Measurements from ENCODE around the gene PMAIP1. TPM values are rescaled to one million over a fixed set of nuclear protein-coding genes. Genes with fewer than 3 reads are reported as not detected.

Gene PMAIP1
- total RNA-seq, 1 experiment from 2014 or later: 10.4 TPM

DNA sequence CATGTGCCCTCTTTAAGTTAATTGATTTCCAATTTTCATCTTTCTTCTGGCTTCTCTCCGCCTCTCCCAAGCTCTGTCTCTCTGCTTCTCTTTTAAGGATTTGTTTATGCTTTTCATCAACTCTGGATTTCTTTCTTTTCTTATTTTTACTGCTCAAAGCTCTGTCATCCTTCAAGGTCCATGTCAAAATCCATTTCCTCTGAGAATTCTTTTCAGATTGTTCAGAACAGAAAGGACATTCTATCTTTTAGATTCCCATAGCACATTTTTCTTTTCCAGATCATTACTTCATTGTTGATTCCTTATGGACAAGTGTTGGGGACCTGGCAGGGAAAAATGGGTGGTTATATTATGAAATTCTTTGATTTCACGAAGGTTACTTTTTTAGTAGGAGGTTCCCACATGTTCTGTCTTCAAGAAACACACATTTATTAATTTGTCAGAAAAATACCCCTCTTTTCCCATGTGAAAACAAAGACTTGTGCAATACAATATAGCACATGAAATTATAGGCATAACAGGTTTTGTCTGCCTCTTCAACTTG lies 12.3 kb downstream of the PMAIP1 start:
- no peak for DNase-seq (ENCODE audit: low spot score)

- no peak for DNase-seq (ENCODE audit: low spot score)
These were observed 15.8 kb downstream of the PMAIP1 start for GRCh38 chr18:59915606-59916005.

GRCh38 chr18:59916746-59917145 lies 16.9 kb downstream of the PMAIP1 start:
- DNase-seq (ENCODE audit: low spot score): no peak

GRCh38 chr18:59917422-59917821 lies 17.6 kb downstream of the PMAIP1 start:
- no peak for DNase-seq (ENCODE audit: low spot score)

DNA sequence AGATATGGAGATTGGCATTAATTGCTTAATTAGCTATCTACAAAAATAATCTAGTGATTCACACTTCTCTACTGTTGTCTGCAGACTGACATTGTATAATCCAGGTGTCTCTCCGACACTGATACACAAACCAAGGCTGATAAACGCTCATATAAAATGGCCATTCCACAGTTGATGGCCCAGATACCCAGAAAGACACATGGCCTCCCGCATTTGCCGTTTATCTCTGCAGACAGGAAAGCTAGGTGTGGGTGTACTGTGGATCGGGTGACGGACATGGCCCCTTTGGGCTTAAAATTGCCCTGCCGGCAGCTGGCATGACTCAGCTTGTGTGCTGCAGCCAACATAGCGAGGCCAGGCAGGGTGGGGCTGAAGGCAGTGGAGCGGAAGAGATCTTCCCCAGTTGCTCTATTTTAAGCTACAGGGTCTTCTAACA lies 18.5 kb downstream of the PMAIP1 start:
- DNase-seq (ENCODE audit: low spot score): no peak

DNA sequence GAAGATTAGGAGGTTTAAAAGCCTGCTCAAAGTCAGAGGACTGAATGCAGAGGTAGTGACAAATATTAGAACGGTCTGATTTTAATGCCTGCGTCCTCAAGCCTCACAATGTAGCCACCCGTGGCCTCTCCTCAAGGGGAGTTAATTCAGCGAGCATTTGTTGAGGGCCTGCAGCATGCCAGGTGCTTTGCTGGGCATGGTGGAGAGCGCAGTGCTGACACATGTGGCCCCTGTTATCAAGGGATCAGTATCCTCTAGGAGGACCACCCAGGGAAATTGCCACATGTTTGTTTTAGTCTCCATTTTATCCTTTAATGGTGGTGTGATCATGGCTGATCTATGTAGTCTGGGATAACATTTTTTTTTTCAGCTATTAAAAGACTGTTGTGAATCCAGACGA lies 19.2 kb downstream of the PMAIP1 start:
- DNase-seq (ENCODE audit: low spot score): no peak

- no peak for DNase-seq (ENCODE audit: low spot score)
These were observed 21.6 kb downstream of the PMAIP1 start for GRCh38 chr18:59921384-59921891.

DNA sequence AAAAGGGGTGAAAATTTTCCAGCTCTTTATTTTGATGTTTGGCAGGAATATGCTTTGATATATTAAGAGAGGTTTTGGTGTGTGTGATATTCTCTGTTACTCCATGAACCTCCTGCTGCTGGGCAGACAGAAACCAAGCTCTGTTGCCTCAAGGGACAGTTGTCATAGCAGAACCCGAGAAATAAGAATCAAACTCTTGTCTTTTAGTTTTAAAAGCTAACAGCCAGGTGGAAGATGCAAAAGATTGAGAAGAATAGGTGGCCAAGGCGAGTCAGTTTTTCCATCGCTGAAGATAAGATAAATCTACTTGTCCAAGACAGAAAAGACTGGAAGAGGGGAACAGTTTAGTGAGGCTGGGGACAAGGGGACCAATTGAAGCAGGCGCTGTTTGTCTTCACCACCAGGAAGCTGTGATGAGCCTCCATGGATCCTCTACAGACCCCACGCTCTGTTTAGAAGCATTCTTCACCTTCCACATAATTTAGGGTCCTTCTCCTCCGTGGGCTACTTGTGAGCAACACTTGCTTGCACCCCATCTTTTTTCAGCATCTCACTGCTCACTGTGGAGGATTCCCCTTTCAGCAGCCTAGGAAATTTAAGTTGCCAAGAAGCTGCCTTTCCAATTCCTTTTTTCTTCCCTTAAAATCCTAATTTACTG lies 23.9 kb downstream of the PMAIP1 start:
- no peak for DNase-seq (ENCODE audit: low spot score)

DNA sequence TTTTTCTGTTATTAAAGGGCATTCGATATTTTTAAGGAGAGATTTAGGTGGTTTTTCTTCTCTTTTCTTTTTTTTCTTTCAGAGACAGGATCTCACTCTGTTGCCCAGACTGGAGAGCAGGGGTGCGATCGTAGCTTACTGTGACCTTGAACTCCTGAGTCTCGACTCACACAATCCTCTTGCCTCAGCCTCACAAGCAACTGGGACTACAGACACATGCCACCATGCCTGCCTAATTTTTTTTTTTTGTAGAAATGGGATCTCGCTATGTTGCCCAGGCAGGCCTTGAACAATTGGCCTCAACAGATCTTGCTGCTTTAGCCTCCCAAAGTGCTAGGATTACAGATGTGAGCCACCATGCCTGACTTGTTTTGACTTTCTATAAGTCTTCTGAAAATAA lies 26.3 kb downstream of the PMAIP1 start:
- DNase-seq (ENCODE audit: low spot score): no peak

DNA sequence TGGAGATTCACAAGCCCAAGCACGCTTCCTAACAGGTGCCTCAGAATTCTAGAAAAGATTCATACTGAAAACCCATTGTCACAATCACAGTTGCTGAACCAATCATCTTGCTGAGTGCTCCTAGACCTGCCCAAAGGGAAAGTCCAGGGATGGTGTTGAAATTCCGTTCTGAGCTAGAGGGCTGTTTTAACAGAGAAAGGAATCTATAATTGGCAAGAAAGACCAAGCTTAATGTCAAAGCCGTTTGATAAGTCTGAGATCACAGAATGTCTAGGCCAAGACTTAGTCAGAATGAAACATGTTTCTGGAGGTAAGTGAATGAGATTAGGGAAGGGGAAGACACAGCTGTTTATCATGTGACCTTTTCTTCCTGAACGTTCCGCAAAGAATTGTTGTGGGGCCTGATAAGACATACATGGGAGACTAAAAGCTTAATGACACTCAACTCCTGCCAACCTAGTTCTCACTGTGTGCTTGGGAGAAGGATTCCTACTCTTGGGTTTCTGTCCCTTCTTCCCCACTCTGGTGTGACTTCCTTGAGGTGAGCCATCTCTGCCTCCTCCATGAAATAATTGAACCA lies 27.5 kb downstream of the PMAIP1 start:
- DNase-seq (ENCODE audit: low spot score): no peak

DNA sequence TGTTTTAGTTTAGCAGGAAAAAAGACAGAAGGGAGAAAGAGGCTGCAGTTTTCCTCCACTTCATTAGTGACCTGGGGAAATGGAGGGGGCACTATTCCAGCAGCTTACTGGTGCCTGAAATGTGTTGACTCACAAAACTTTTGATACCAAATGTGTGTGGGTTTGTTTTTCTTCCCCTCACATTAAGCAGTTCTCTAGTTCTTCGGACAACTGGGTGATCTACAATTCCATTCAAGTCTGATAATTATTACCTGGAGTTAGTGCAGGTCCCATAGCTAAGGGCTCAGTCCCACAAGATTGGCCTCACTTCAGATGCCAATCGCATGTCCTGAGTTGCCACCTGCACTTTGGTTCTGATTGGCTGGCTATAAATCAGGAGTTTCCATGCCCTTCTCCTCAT lies 28.4 kb downstream of the PMAIP1 start:
- no peak for DNase-seq (ENCODE audit: low spot score)

GRCh38 chr18:59929621-59930295 lies 30.0 kb downstream of the PMAIP1 start:
- no peak for DNase-seq (ENCODE audit: low spot score)

- no peak for DNase-seq (ENCODE audit: low spot score)
These were observed 32.6 kb downstream of the PMAIP1 start for GRCh38 chr18:59932401-59932800.

DNA sequence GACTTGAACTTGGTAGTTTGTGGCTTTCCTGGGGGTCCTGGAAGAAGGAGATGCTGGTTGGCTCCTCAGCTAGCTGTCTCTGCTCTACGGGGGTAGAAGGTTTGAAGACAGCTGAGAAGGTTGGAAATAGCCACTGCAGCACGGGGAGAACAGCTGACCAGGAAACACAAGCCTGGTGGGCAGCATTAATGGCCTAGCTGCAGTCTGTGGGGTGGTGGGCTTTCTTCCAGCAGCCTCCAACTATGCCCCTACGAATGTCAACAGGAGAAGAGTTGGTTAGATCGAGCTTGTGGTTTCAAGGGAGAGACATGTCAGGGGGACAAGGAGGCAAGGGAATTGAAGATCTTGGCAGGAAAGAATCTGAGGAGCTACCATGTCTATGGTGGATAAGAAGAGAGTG lies 38.9 kb downstream of the PMAIP1 start:
- DNase-seq (ENCODE audit: low spot score): no peak

GRCh38 chr18:59939127-59939526 lies 39.3 kb downstream of the PMAIP1 start:
- DNase-seq (ENCODE audit: low spot score): no peak

- no peak for DNase-seq (ENCODE audit: low spot score)
These were observed 40.3 kb downstream of the PMAIP1 start for GRCh38 chr18:59940068-59940467.

- DNase-seq (ENCODE audit: low spot score): no peak
These were observed 41.5 kb downstream of the PMAIP1 start for GRCh38 chr18:59941331-59941730.

DNA sequence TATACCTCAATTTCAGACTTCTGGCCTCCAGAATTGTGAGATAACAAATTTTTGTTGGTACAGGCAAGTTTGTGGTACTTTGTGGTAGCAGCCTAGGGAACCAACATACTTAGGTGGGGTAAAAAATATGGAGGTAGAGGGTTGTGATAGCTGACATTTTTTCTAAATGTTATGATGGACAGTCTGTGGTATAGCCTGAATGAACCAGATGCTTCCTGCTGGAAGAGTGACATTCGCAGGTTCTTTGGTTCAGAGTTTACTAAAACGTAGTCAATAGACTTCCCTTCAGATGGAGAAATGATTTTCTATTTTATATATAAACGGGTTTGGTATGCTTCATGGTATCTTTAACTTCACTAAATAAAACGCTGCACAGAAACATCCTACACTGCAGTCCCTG lies 42.8 kb downstream of the PMAIP1 start:
- no peak for DNase-seq (ENCODE audit: low spot score)

GRCh38 chr18:59945544-59945943 lies 45.7 kb downstream of the PMAIP1 start:
- no peak for DNase-seq (ENCODE audit: low spot score)

DNA sequence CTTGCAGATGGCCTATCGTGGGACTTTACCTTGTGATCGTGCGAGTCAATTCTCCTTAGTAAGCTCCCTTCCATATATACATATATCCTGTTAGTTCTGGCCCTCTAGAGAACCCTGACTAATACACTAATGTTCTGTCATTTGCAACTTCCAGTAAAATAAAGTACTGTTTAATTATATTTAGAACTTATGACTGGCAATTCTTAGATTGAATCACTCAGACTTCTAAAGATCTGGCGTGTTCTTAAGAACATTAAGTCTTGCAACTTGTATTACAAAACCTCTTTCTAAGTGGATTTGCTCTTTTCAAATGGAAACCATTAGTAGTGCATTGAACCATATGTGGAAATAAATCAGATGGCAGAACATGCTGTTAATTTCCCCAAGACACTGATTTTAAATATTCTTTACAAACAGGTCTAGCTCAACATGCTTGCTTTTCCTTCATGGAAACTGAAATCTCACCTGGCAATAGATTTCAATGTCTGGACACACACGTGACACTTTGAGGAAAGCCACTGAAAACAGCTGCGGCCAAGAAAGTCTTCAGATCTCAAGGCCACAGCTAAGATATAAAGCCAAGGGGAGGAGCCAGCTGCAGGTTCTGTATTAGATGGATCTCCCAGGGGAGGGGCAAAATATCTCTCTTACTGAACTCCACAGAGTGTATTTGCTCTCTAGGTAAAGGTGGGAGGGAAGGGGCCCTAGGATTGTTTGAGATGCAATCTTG lies 50.6 kb downstream of the PMAIP1 start:
- DNase-seq (ENCODE audit: low spot score): no peak

DNA sequence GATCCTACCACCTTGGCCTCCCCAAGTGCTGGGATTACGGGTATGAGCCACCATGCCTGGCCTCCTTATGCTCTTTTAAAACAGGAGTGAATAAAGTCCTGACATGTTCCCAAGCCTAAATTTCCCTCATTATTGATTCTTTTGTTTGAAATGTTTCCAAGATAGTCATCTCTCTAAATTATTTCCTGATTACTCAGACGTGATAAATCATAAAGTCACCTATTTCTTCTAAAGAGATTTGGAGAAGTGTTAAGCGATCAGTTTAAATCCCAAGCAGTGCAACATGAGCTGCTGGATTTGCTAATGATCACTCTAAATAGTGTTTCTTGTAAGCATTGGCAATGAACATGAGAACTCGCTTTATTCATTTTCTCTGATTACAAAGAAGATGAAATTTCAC lies 51.8 kb downstream of the PMAIP1 start:
- DNase-seq (ENCODE audit: low spot score): no peak
